ENCODE data around the gene KCNN4.

- TF ChIP-seq SMARCC2 (IDR thresholded peaks at IDR 0.05) (no peak), MTF1 (CRISPR knock-in tag; IDR thresholded peaks at IDR 0.05) (no peak), CTCF (CRISPR knock-in tag; IDR thresholded peaks at IDR 0.05) (no peak), TRAFD1 (CRISPR knock-in tag; IDR thresholded peaks at IDR 0.05; ENCODE audit: borderline replicate concordance) (no peak), ZBTB7A (CRISPR knock-in tag; IDR thresholded peaks at IDR 0.05) (no peak), ZKSCAN1 (IDR thresholded peaks at IDR 0.05; ENCODE audit: low read length) (no peak), RXRA (CRISPR knock-in tag; IDR thresholded peaks at IDR 0.05) (no peak), HDAC2 (CRISPR knock-in tag; IDR thresholded peaks at IDR 0.05) (no peak), ZNF543 (CRISPR knock-in tag; IDR thresholded peaks at IDR 0.05) (no peak)
Measured at GRCh38 chr19:43720936-43721335, 59.8 kb downstream of the KCNN4 start.
